ENCODE data around the gene CCDC61.
A peak's percentile ranks its signal among the peaks of the same experiment; 100 is the strongest.

- TF ChIP-seq EZH2phosphoT487 (IDR thresholded peaks at IDR 0.05; ENCODE audit: insufficient read depth, low read depth) (peak; percentile 27; the same call in 1 of the 2 replicates), EZH2 (IDR thresholded peaks at IDR 0.05; ENCODE audit: insufficient read depth, poor library complexity, severe bottlenecking) (peak; percentile 83)
These were observed 21.3 kb downstream of the CCDC61 start for GRCh38 chr19:46016426-46017094.

Data from GM23248 (cell line).